ENCODE results near the gene CBLC. TPM values are rescaled to one million over a fixed set of nuclear protein-coding genes. Genes with fewer than 3 reads are reported as not detected.

CBLC gene
- total RNA-seq, 1 experiment from 2014 or later, result not detected

GRCh38 chr19:44792281-44792680 lies 14.6 kb downstream of the CBLC start:
- peaks cover 4% of the 10 kb centered on the region; the same call in 1 of the 2 replicates for H3K4me1 ChIP-seq
- H3K9me3 ChIP-seq (replicated peaks), result no peaks in the 10 kb centered on the region
- H3K4me3 ChIP-seq, result no peak overlapping the region
- DNase-seq, result peak; percentile 72 to 83
- H3K36me3 ChIP-seq, result no peaks in the 10 kb centered on the region
- no peak overlapping the region for H3K27ac ChIP-seq
- H3K27me3 ChIP-seq, result peaks cover 4% of the 10 kb centered on the region; the same call in 1 of the 2 replicates

- no peaks in the 10 kb centered on the region for H3K9me3 ChIP-seq (replicated peaks)
- no peak overlapping the region for H3K4me3 ChIP-seq
- H3K27ac ChIP-seq, result no peak overlapping the region
- DNase-seq, result no peak
- peaks cover 4% of the 10 kb centered on the region; the same call in 1 of the 2 replicates for H3K4me1 ChIP-seq
- H3K27me3 ChIP-seq, result peaks cover 4% of the 10 kb centered on the region; the same call in 1 of the 2 replicates
- no peaks in the 10 kb centered on the region for H3K36me3 ChIP-seq
These were observed 16.9 kb downstream of the CBLC start for GRCh38 chr19:44794610-44795009.

GRCh38 chr19:44795398-44795987 lies 17.8 kb downstream of the CBLC start:
- Histone ChIP-seq H3K27ac (no peak overlapping the region), H3K9me3 (replicated peaks) (no peaks in the 10 kb centered on the region), H3K4me3 (no peak overlapping the region), H3K36me3 (no peaks in the 10 kb centered on the region), H3K4me1 (peaks cover 4% of the 10 kb centered on the region; the same call in 1 of the 2 replicates), H3K27me3 (peaks cover 4% of the 10 kb centered on the region; the same call in 1 of the 2 replicates)
- no peak for DNase-seq

GRCh38 chr19:44796701-44797115 lies 19.0 kb downstream of the CBLC start:
- H3K36me3 ChIP-seq, result no peaks in the 10 kb centered on the region
- H3K27me3 ChIP-seq, result peaks cover 4% of the 10 kb centered on the region; the same call in 1 of the 2 replicates
- H3K4me3 ChIP-seq, result no peak overlapping the region
- no peak overlapping the region for H3K27ac ChIP-seq
- no peak for DNase-seq
- H3K4me1 ChIP-seq, result peaks cover 4% of the 10 kb centered on the region; the same call in 1 of the 2 replicates
- no peaks in the 10 kb centered on the region for H3K9me3 ChIP-seq (replicated peaks)

GRCh38 chr19:44799627-44800346 lies 22.1 kb downstream of the CBLC start:
- H3K9me3 ChIP-seq (replicated peaks), result no peaks in the 10 kb centered on the region
- peaks cover 4% of the 10 kb centered on the region; the same call in 1 of the 2 replicates for H3K27me3 ChIP-seq
- H3K4me1 ChIP-seq, result no peaks in the 10 kb centered on the region
- no peak overlapping the region for H3K4me3 ChIP-seq
- H3K27ac ChIP-seq, result no peak overlapping the region
- no peak for DNase-seq
- H3K36me3 ChIP-seq, result no peaks in the 10 kb centered on the region

GRCh38 chr19:44800461-44800860 lies 22.8 kb downstream of the CBLC start:
- Histone ChIP-seq H3K27ac (no peak overlapping the region), H3K4me3 (no peak overlapping the region), H3K27me3 (0 out of 2 replicates have a peak, but pooled peaks cover 2% of the 10 kb centered on the region), H3K9me3 (replicated peaks) (no peaks in the 10 kb centered on the region), H3K4me1 (no peaks in the 10 kb centered on the region), H3K36me3 (no peaks in the 10 kb centered on the region)
- peak; percentile 81 to 89 for DNase-seq

- H3K27ac ChIP-seq, result no peak overlapping the region
- no peak for DNase-seq
- peaks cover 8% of the 10 kb centered on the region for H3K4me1 ChIP-seq
- no peaks in the 10 kb centered on the region for H3K36me3 ChIP-seq
- H3K9me3 ChIP-seq (replicated peaks), result no peaks in the 10 kb centered on the region
- H3K4me3 ChIP-seq, result no peak overlapping the region
- H3K27me3 ChIP-seq, result 0 out of 2 replicates have a peak, but pooled peaks cover 13% of the 10 kb centered on the region
These were observed 26.0 kb downstream of the CBLC start for GRCh38 chr19:44803442-44804428.

- no peak overlapping the region for H3K27ac ChIP-seq
- no peak for DNase-seq
- no peaks in the 10 kb centered on the region for H3K36me3 ChIP-seq
- no peaks in the 10 kb centered on the region for H3K9me3 ChIP-seq (replicated peaks)
- peaks cover 11% of the 10 kb centered on the region for H3K4me1 ChIP-seq
- H3K27me3 ChIP-seq, result 0 out of 2 replicates have a peak, but pooled peaks cover 13% of the 10 kb centered on the region
- no peak overlapping the region for H3K4me3 ChIP-seq
These were observed 28.6 kb downstream of the CBLC start for GRCh38 chr19:44806291-44806690.

- DNase-seq, result no peak
- H3K9me3 ChIP-seq (replicated peaks), result no peaks in the 10 kb centered on the region
- 0 out of 2 replicates have a peak, but pooled peaks cover 13% of the 10 kb centered on the region for H3K27me3 ChIP-seq
- no peaks in the 10 kb centered on the region for H3K36me3 ChIP-seq
- H3K27ac ChIP-seq, result no peak overlapping the region
- peaks cover 11% of the 10 kb centered on the region for H3K4me1 ChIP-seq
- H3K4me3 ChIP-seq, result no peak overlapping the region
These were observed 29.5 kb downstream of the CBLC start for GRCh38 chr19:44807162-44807561.

- no peaks in the 10 kb centered on the region for H3K9me3 ChIP-seq (replicated peaks)
- 0 out of 2 replicates have a peak, but pooled peaks cover 13% of the 10 kb centered on the region for H3K27me3 ChIP-seq
- H3K4me1 ChIP-seq, result peaks cover 11% of the 10 kb centered on the region
- peak overlapping the region; percentile 83 for H3K4me3 ChIP-seq
- peak; percentile 49 to 57 for DNase-seq
- H3K27ac ChIP-seq, result no peak overlapping the region; the same call in 1 of the 2 replicates
- no peaks in the 10 kb centered on the region for H3K36me3 ChIP-seq
These were observed 30.2 kb downstream of the CBLC start for GRCh38 chr19:44807652-44808462.

GRCh38 chr19:44808463-44809371 lies 31.0 kb downstream of the CBLC start, which contains the start of gene BCAM:
TSS of gene BCAM (plus strand) at chr19:44809103. CDS start at chr19:44809125, 22 bp downstream.
- peak; percentile 81 to 85 for DNase-seq
- 0 out of 2 replicates have a peak, but pooled peaks cover 13% of the 10 kb centered on the region for H3K27me3 ChIP-seq
- H3K36me3 ChIP-seq, result peaks cover 6% of the 10 kb centered on the region
- peaks cover 11% of the 10 kb centered on the region for H3K4me1 ChIP-seq
- H3K27ac ChIP-seq, result peak within 1 kb of the TSS; percentile 28; the same call in 1 of the 2 replicates
- peak within 1 kb of the TSS; percentile 83 for H3K4me3 ChIP-seq
- no peaks in the 10 kb centered on the region for H3K9me3 ChIP-seq (replicated peaks)

GRCh38 chr19:44809577-44810233 lies 32.0 kb downstream of the CBLC start:
- Histone ChIP-seq H3K4me1 (peaks cover 11% of the 10 kb centered on the region), H3K36me3 (peaks cover 9% of the 10 kb centered on the region), H3K4me3 (peak overlapping the region; percentile 83), H3K27me3 (0 out of 2 replicates have a peak, but pooled peaks cover 13% of the 10 kb centered on the region), H3K9me3 (replicated peaks) (no peaks in the 10 kb centered on the region), H3K27ac (no peak overlapping the region)
- DNase-seq, result no peak
